Adrenal gland (tissue), 5 donors: ENCODE results near the gene WIPF3.

ENCODE experiments used
- POLR2A ChIP-seq, 2 donors: fragments of 450-650 bp; IDR thresholded peaks; one replicate each; pipeline ENCODE4 v1.6.1; 2017; ENCODE audit warnings: antibody characterized with exemption in 2 of 2, mild to moderate bottlenecking in 2 of 2, moderate library complexity in 1 of 2
- TF ChIP-seq, protein P1 (sequence below), 6 experiments: fragments of 450-650 bp in 4 of 6; fragments of 200-600 bp in 2 of 6; sonication (generic) in 1 of 6; IDR thresholded peaks; 1 replicate in 5 of 6; 2 replicates in 1 of 6; pipeline versions ENCODE4 v1.5.1 to v1.8.0; 2016 to 2021; ENCODE audit warnings: antibody characterized with exemption in 6 of 6, mild to moderate bottlenecking in 2 of 6, moderate library complexity in 1 of 6
- donor health status: DM: no; HTN: no; CAD: no.

DNA sequence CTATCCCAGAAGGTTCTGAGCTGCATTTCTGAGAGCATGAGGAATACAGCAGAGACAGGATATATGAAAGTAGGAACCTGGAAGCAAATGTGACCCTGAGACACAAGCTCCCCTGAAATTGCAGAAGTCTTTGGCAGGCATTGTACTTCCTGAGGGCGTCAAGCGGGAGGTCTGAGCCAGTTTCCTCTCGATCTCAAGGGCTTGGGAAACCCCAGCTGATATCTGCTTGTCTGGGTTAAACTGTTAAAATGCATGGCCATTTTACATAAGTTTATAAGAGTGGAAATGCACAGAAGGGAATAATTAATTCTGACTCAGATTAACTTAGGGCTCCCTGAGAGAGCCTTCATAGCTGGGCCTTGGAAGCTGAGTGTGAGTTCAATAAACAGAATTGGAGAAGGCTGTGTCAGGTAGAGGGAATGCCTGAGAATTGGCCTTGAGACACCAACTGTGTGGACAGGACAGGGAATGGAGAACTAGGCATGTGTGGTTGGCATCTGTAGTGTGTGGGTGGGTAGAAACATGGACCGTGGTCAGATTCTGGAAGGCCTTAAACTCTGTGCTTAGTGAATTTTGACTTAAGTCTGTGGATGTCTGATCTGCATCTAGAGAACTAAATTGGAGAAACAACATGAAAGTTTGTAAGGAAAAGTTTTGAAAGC is 53.3 kb downstream of the WIPF3 start:
- TF ChIP-seq, protein P1, sequence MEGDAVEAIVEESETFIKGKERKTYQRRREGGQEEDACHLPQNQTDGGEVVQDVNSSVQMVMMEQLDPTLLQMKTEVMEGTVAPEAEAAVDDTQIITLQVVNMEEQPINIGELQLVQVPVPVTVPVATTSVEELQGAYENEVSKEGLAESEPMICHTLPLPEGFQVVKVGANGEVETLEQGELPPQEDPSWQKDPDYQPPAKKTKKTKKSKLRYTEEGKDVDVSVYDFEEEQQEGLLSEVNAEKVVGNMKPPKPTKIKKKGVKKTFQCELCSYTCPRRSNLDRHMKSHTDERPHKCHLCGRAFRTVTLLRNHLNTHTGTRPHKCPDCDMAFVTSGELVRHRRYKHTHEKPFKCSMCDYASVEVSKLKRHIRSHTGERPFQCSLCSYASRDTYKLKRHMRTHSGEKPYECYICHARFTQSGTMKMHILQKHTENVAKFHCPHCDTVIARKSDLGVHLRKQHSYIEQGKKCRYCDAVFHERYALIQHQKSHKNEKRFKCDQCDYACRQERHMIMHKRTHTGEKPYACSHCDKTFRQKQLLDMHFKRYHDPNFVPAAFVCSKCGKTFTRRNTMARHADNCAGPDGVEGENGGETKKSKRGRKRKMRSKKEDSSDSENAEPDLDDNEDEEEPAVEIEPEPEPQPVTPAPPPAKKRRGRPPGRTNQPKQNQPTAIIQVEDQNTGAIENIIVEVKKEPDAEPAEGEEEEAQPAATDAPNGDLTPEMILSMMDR (IDR thresholded peaks at IDR 0.05): no peak
- no peak for TF ChIP-seq POLR2A (IDR thresholded peaks at IDR 0.05)
